Measurements from ENCODE around the gene ECHS1.

ECHS1 gene

DNA sequence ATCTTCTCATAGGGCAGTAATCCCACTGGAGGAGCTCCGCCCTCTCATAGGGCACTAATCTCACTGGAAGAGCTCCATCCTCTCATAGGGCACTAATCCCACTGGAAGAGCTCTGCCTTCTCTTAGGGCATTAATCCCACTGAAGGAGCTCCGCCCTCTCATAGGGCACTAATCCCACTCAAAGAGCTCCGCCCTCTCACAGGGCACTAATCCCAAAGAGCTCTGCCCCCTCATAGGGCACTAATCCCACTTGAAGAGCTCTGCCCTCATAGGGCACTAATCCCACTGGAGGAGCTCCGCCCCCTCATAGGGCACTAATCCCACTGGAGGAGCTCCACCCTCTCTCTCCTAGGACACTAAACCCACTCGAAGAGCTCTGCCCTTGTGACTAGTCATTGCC, 11.9 kb downstream of the ECHS1 start:
- no peak for DNase-seq (ENCODE audit: low read depth, low spot score)
- no peak overlapping the region for H3K27ac ChIP-seq

DNA sequence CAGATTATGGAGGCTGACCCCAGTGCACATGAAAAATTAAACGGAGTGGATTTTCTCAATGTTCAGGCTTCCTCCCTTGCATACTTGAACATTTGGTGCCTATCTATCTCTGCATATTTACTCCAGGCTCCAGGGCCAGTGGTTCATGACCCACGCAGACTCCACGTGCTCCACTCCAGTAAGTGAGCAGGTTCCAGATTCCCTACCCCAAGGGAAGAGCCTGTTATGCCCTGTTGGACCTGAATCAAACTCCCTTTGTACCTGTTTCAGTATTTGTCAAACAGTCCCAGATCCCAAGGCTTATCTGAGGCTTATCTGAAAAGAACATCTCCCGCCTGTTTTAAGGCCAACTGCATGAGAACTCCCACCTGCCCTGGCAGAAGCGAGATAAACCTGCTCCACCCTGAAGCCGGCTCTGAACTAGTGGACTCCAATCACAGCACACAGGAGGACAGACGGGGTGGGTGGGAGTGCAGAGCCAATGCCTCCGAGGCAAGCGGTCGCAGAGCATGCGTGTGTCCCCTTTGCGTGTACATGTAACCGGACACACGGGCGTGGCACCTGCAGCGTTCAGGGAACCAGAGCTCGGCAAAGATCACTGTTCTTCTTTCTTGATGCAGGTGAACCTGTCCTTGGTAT, 13.1 kb downstream of the ECHS1 start:
- DNase-seq (ENCODE audit: low read depth, low spot score): no peak
- no peak overlapping the region for H3K27ac ChIP-seq

DNA sequence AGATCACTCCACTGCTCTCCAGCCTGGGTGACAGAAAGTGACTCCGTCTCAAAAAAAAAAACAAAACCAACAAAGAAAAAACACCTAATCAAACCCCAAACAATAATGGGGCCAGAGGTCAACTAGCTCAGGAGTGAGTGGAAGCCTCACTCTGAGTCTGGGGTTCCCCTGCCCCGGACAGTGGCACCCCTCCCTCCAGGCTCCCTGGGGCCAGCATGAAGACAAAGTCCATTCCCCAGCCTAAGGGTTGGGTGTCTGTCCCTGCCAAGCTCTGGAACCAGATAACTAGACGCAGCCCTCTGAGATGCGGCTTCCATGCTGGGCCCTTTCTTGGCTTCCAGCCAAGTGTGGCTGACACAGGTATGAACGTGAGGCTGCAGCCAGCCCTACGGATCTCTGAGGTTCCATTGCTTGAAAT, 13.6 kb downstream of the ECHS1 start:
- no peak for DNase-seq (ENCODE audit: low read depth, low spot score)
- no peak overlapping the region for H3K27ac ChIP-seq

DNA sequence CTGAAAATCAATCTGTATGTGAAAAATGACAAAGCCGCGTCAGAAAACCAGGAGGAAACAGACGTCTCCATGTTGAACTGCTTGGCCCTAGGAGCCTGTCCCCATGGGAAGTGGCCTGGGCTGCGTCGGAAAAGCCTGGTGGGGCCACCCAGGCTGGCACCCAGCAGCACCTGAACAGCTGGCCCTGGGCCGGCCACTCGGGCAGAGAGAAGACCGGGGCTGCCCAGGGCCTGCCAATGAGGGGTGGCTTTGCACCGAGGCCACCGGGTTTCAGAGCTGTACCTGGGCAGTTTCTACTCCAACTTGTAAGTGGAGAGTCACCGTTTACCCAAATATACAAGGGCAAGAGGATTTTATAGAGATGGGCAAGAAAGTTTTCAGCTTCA, 14.2 kb downstream of the ECHS1 start:
- DNase-seq (ENCODE audit: low read depth, low spot score): no peak
- H3K27ac ChIP-seq: no peak overlapping the region

DNA sequence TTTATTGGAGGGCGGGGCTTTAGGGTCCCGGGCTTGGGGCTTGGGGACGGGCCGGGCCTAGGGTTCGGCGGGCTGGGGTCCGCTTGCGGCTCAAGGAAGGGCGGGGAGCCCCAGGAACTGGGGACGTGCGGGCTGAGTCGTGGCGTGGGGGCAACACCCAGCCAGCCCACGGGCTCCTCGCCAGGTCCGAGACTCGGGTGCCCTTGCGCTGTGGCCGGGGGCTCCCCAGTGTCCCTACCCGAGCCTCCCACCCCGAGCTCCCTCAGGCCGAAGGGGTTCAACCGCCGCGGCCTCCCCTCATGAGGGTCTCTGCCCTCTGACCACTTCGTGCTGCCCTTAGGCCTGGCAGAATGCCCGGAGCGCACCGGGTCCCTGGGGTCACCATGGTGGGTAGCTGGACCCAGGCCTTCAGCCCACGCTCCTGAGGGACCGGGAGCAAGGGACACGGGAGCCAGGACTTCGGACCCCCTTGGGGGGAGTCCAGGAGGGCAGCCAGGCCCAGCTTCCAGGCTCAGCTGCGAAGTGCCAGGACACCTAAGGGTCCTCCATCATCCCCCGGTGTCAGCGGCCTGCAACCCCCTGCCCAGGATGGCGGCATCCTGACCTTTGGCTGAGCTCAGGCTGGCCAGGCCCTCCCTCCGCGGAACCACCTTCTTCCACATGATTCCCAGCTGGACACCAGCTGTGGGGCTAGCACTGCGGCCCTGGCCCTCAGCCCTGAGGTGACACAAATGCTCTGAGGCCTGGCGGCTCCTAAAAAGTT, 14.8 kb downstream of the ECHS1 start:
- no peak overlapping the region for H3K27ac ChIP-seq
- no peak for DNase-seq (ENCODE audit: low read depth, low spot score)

DNA sequence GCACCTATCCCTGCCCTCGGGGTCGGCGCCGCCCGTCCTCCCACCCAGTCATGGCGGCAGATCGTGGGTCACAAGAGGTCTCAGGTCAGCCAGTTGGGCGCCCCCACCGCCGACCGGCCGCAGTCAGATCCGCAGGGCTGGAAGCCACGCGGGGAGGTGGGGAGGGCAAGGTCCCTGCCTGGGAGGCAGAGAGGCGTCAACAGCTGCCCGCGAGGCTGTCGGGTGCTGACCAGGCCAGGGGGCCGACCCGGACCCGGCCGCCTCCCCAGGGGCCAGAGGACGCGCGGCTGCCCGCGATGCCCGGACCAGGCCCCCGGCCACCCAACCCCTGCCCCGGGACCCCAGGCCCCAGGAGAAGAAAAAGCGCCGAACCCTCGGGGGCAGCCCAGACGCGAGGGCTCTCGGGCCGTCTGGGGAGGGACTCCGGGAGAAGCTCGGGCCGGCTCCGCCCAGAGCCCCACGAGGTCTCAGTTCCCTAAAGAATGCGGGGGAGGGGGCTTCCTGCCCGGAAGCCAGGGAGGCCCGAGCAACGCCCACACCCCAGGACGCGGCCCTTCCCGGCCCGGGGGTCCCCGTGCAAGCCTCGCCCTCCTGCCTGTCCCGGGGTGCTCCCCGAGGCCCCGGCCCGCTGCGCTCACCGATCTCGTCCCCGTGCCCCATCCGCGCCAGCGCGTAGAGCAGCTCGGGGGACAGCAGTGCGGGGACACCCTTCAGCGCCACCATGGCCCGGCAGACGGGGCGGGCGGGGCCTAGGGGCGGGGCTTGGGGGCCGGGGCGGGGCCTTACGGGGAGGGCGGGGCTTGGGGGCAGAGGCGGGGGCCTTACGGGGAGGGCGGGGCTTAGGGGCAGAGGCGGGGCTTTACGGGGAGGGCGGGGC, 15.6 kb downstream of the ECHS1 start, which contains the start of gene FUOM:
Gene FUOM, minus strand, starts transcription at position 735 of the 877 bp plus-strand sequence. Its CDS starts 12 bp downstream, at position 723.
- DNase-seq (ENCODE audit: low read depth, low spot score): no peak
- H3K27ac ChIP-seq: no peak within 1 kb of the TSS

DNA sequence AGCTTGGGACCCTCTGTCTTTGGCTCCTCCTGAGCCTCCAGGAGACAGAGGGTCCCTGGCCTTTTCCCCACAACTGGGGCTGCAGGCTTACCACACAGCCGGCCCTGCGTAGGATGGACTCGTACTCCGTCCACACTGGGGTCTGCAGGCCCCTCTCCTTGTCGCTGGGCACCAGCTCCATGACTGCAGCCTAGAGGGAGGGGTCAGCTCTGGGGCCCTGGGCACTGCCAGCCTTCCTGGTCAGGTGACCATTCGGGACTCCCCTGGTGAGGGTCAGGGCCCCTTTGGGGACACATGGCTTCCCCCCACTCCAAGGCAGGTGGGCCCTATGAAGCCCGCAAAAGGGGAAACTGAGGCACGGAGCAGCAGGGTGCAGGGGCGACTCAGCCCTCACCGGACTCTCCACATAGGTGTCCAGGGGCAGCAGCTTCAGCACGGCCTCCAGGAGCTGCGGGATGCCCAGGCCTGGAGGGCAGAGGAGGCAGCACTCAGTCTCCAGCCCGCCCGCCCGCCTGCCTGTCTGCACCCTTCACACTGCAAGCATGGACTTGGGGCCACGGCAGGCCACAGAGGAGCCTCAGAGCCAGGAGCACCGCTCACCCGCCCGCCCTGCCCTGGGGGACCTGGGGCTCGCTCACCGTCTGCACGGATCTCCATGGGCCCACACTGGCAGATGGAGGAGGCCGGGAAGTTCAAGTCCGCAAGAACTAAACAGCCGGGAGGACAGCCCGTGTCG, 16.4 kb downstream of the ECHS1 start:
- DNase-seq (ENCODE audit: low read depth, low spot score): no peak
- no peak overlapping the region for H3K27ac ChIP-seq

DNA sequence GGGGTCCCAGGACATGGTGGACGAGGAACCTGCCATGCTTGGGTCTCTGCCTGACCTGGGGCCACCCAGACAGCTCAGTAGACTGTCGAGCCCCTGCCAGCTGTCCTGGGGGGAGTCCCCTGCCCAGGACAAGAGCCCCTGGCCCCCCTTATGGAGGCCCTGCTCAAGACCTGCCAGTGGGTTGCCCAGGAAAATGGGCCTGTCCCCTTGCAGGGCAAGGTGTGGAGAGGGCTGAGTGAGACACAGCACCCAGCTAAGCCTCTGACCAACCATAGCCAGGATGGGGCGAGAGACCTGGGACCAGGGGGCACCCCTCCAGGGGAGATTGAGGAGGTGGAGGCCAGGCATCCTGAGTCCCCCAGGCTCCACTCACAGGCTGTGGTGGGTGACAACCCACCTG, 17.2 kb downstream of the ECHS1 start:
- no peak for DNase-seq (ENCODE audit: low read depth, low spot score)
- no peak overlapping the region for H3K27ac ChIP-seq

DNA sequence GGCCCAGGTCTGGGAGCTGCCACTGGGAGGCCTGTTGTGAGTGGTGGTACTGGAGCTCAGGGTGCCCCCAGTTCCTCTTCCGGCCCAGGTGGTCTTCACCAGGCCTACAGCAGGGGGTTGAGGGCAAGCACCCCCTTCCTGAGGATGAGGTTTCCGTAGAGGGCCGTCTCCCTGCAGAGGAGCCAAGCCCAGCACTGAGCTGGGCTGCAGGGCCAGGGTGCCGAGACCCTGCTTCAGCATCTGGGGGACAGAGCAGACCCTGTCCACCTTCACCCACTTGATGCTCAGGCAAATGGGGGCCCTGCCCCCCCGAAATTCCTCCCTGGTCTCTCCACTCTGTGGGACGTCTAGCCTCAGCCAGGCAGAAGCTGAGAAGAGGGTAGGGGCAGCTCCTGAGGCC, 17.9 kb downstream of the ECHS1 start:
- H3K27ac ChIP-seq: no peak overlapping the region
- DNase-seq (ENCODE audit: low read depth, low spot score): no peak

DNA sequence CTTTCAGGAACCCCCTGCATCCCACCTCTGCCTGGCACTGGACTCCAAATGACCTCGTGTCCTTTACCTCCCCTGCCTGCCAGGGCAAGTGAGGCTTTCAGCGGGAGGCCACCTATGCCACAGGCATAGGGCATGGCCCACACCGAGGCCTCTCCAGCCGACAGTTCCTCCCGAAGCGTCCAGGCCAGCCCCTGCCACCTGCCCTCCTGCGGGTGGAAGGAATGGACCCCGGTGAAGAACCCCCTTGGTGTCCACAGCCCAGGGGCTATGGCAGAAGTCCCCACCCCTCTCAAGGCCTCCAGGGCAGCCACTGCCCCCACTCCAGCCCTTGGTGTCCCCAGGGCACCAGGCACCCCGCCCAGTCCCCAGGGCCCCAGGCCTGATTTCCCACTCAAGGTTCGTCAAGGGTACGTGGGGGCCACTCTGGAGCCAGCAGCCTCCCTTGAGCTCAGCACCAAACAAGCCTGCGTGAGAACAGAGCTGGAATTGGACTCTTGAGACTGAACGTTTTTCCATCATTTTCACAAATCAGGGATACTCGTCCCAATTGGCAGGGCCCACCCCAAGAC, 18.4 kb downstream of the ECHS1 start:
- DNase-seq (ENCODE audit: low read depth, low spot score): no peak
- H3K27ac ChIP-seq: no peak overlapping the region

DNA sequence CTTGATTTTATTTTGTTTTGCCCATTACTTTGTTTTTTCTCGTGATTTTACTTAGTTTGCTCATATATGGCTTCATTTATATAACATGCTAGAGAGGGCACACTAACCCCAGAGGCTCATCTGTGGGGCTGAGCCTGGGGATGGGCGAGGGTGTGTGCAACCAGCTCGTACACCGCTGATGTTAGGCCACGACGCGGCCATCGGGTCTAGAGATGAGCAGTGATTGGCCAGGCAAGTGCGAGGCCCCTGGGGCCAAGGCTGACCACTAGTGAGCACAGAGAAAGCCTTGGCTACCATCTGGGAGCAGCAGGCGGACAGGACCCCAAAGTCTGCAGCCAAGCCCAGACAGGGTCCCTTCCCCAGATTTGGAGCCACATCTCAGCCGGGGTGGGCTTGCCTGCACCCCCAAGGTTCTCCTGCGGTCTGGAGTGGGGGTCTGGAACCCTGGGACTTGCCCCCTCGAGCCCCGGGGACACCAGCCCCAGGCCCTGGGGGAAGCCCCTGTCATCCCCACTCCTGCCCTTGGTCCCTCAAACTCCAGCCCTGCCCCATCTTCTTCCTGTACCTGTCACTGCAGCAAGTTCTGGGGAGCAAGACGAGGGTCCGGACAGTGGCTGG, 19.1 kb downstream of the ECHS1 start:
- no peak for DNase-seq (ENCODE audit: low read depth, low spot score)
- H3K27ac ChIP-seq: no peak overlapping the region

DNA sequence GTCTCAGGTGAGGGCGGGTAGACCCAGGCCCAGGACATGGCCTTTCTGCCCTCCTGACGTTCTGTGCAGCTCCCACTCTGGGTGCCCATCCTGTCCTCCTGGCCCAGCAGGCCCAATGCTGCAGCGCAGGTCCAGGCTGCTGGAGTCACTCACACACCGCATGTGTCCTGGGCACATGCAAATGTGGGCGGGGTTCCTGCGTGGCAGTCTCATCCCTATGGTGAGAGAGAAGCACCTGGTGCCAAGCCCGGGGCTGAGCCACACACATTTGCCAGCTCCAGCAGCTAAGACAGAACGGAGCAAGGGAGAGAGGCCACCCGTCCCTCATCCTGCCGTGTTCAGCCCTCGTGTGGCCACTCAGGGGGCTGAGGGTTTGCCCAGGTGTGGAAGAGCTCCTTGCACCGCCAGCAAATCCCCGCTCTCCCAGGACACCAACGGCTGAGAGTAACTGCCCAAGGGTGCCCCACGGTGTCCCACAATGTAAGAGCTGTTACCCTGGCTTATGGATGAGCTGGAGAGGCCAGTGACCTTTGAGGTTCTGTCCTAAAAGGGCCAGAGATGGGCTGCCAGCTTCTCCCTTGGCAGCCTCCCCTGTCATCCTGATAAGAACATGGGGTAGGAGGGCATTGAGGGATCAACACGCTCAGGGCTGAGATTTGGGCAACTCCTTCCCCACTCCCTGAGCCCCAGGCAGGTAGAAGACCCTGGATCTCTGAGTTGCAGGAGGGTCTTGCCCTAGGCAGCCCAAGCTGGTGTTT, 19.8 kb downstream of the ECHS1 start:
- H3K27ac ChIP-seq: no peak overlapping the region
- DNase-seq (ENCODE audit: low read depth, low spot score): no peak

DNA sequence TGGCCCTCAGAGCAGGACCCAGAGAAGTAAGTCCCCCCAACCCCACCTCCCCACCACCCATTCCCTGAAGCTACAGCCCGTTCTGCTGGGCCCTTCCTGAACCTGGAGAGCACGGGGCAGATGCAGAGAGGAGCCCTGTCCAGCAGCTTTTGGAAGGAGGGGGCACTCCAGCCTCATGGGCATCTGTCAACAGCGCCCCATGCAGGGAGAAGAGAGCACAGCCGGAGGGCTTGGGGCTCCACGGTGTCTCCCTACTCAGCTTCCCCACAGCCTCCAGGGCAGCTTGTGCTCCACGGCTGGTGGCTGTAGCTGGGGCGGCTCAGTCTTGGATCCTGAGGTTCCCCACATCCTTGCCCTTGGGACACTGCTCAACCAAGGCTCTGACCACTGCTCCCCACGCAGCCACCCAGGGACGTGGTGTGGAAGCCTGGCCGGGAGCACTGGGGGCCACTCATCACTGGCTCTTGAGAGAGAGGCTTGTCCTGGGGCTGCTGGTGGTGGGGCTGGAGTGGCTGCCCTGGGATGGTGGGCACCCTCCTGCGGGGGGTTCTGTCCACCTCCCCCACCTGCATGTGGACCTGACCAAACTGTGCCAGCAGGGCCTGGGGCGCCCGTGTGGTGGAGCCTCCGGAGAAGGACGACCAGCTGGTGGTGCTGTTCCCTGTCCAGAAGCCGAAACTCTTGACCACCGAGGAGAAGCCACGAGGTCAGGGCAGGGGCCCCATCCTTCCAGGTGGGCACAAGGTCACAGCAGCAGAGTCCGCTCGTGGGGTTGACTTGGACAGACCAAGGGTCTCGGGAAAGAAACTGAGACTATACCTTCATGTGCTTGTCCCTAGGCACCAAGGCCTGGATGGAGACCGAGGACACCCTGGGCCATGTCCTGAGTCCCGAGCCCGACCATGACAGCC, 21.5 kb downstream of the ECHS1 start:
- H3K27ac ChIP-seq: no peak overlapping the region
- DNase-seq (ENCODE audit: low read depth, low spot score): no peak

DNA sequence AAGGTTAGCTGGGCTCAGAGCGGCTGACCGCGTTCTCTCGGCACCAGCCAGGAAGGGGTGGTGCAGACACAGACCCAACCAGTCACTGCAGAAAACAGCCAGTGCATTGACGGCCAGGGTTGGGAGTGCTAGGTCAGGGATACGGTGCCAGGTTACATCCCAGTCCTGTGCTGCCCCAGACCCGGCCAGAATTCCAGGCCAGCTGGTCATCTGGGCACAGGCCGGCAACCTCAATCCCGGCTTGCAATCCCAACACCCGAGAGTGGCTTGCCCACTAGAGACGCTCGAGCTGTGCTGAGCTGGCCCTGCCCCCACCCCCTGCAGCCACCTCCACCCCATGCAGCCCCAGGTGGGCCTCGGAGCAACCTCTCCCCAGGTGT, 22.2 kb downstream of the ECHS1 start:
- H3K27ac ChIP-seq: no peak overlapping the region
- no peak for DNase-seq (ENCODE audit: low read depth, low spot score)

DNA sequence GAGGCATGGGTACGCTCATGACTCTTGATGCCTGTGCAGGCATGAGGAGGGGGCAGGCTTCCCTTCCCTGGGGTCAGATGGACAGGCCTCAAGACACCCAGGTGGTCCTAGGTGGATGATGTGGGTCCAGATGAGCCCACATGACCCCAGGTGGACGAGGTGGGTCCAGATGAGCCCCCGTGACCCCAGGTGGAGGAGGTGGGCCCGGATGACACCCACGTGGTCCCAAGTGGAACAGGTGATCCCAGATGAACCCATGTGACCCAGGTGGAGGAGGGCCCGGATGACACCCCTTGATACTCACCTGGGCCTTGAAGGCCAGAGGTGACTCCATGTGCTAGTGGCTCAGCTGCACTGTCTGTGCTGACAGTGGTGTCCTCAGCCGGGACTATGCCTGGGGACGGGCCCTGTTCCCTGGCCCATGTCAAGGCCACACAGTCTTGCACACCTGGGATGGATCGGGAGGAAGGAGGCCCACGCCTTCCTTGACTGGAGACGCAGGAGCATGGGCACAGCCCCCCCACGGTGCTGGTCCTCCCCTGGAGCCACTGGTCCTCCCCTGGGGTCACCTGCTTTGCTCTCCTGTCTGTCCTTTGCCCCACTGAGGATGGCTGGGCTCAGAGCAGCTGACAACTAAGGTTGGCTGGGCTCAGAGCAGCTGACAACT, 22.7 kb downstream of the ECHS1 start:
- DNase-seq (ENCODE audit: low read depth, low spot score): no peak
- no peak overlapping the region for H3K27ac ChIP-seq

DNA sequence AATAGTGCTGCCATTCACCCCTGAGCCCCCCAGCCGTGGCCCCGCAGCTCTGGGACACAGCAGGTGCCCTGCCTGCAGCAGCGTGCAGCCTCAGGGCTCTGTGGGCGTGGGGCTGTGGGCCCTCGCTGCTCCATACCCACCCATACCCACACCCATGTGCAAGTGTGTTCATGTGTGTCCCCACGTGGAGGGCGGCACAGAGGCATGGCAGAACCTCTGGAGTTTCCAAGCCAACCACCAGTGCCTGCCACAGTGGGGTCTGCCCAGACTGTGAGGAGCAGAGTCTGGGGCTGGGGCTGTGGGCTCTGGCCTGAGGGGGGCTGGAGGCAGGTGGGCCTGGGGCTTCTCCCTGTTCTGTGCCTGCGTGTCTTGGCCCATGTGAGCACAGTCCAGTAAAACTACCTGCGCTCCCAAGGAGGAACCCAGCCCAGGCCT, 23.6 kb downstream of the ECHS1 start:
- no peak overlapping the region for H3K27ac ChIP-seq
- DNase-seq (ENCODE audit: low read depth, low spot score): no peak

DNA sequence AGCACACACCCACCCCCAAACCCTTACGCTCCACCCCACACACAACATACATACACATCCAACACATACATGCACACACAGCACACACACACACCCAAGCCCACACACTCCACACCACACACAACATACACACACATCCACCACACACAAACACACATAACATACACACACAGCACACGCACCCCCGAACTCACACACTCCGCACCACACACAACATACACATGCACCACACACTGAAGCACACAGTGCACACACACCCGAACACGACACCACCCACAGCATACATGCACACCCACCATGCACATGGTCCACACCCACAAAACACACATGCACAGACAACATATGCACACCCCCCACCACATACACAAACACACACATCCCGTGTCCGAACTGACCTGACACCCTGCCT, 24.0 kb downstream of the ECHS1 start:
- no peak overlapping the region for H3K27ac ChIP-seq
- no peak for DNase-seq (ENCODE audit: low read depth, low spot score)
